ENCODE results near the gene SGTA.
"Not testable (repeated sequence)": the region's sequence is repeated elsewhere in the genome, so short reads cannot be mapped to it uniquely, and the experiment has no call there.

Gene SGTA

GRCh38 chr19:2820112-2820702, 37.1 kb upstream of the SGTA start:
- Histone ChIP-seq H3K9me3 (ENCODE audit: control extremely low read depth in 1 of 5, control insufficient read depth in 4 of 5, insufficient read depth in 2 of 5, low read depth in 1 of 5, low read length in 4 of 5) (peaks cover 0 to 15% (median 7%) of the 10 kb centered on the region in 5 experiments), H3K27me3 (replicated peaks in 2 of 5; ENCODE audit: control insufficient read depth in 4 of 5, insufficient read depth in 5 of 5, low read length in 4 of 5) (no peaks in the 10 kb centered on the region), H3K36me3 (ENCODE audit: control insufficient read depth in 4 of 4, insufficient read depth in 4 of 4, low read length in 3 of 4) (peaks cover 5 to 19% (median 16%) of the 10 kb centered on the region in 4 experiments), H3K4me3 (ENCODE audit: control insufficient read depth in 1 of 7, extremely low read depth in 1 of 7, insufficient read depth in 4 of 7, low read depth in 2 of 7, low read length in 6 of 7) (peak overlapping the region; percentile 77 to 90 (median 80)), H3K4me1 (ENCODE audit: control extremely low read depth in 1 of 4, control insufficient read depth in 4 of 4, insufficient read depth in 4 of 4, low read length in 3 of 4) (peaks cover 0 to 8% (median 4%) of the 10 kb centered on the region in 4 experiments), H3K27ac (ENCODE audit: insufficient read depth in 1 of 2, low read depth in 1 of 2, low read length in 2 of 2, poor library complexity in 1 of 2, severe bottlenecking in 2 of 2) (peak overlapping the region; percentile 50 to 74)
- ChIA-PET POLR2A (no interaction called here), CTCF (interaction anchor here (1.0 to 2.7 kb wide), 5 partner anchors 13 to 42 kb away, joined by 3 to 7 read pairs (median 5); partner anchors contain the start of gene ZNF555)
- WGBS (ENCODE audit: insufficient coverage) = 4% methylated on average over 36 of the region's 36 CpGs
- peak; percentile 24 to 56 (median 51) for DNase-seq

GRCh38 chr19:2819540-2820111, 36.6 kb upstream of the SGTA start, which contains the start of gene ZNF554:
Gene ZNF554, plus strand, starts transcription at chr19:2819868. Its CDS starts 204 bp downstream, at chr19:2820072.
- WGBS (ENCODE audit: insufficient coverage) = 0% methylated on average over 59 of the region's 64 CpGs
- ChIA-PET POLR2A (no interaction called here), CTCF (interaction anchor here (1.0 to 2.7 kb wide), 6 partner anchors 13 to 94 kb away, joined by 3 to 7 read pairs (median 4); partner anchors contain the start of gene ZNF555)
- Histone ChIP-seq H3K27ac (ENCODE audit: insufficient read depth in 1 of 2, low read depth in 1 of 2, low read length in 2 of 2, poor library complexity in 1 of 2, severe bottlenecking in 2 of 2) (peak within 1 kb of the TSS; percentile 50 to 74), H3K4me3 (ENCODE audit: control insufficient read depth in 1 of 7, extremely low read depth in 1 of 7, insufficient read depth in 4 of 7, low read depth in 2 of 7, low read length in 6 of 7) (peak within 1 kb of the TSS; percentile 77 to 90 (median 80)), H3K27me3 (replicated peaks in 2 of 5; ENCODE audit: control insufficient read depth in 4 of 5, insufficient read depth in 5 of 5, low read length in 4 of 5) (no peaks in the 10 kb centered on the region), H3K4me1 (ENCODE audit: control extremely low read depth in 1 of 4, control insufficient read depth in 4 of 4, insufficient read depth in 4 of 4, low read length in 3 of 4) (peaks cover 0 to 8% (median 4%) of the 10 kb centered on the region in 4 experiments), H3K9me3 (ENCODE audit: control extremely low read depth in 1 of 5, control insufficient read depth in 4 of 5, insufficient read depth in 2 of 5, low read depth in 1 of 5, low read length in 4 of 5) (peaks cover 0 to 15% (median 6%) of the 10 kb centered on the region in 5 experiments), H3K36me3 (ENCODE audit: control insufficient read depth in 4 of 4, insufficient read depth in 4 of 4, low read length in 3 of 4) (peaks cover 5 to 19% (median 17%) of the 10 kb centered on the region in 4 experiments)
- DNase-seq = peak; percentile 97 to 99 (median 98)

DNA sequence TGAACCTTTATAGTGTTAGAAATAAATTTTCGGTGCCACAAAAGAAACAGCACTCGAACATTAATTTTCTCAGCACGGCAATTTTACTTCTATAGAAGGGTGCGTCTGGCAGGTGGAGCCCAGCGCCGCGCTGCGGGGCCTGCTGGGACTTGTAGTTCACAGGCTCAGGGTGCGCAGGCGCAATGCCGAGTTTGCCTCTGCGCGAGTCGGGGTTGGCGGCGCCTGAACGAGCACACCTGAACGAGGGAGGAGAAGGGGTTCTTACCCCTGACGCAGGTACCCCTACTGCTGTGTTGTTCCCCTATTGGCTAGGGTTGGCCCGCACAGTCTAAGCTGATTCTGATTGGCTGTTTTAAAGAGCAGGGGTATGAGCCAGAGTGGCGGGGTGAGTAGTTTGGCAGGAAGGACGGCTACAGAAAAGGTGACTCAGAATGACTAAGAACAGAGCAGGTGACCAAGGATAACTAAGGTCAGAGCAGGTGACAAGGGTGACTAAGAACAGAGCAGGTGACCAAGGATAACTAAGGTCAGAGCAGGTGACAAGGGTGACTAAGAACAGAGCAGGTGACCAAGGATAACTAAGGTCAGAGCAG, 34.3 kb upstream of the SGTA start:
- WGBS (ENCODE audit: insufficient coverage) = 82% methylated on average over 11 of the region's 22 CpGs
- H3K4me1 ChIP-seq (ENCODE audit: control extremely low read depth in 1 of 4, control insufficient read depth in 4 of 4, insufficient read depth in 4 of 4, low read length in 3 of 4); H3K9me3 ChIP-seq (ENCODE audit: control extremely low read depth in 1 of 5, control insufficient read depth in 4 of 5, insufficient read depth in 2 of 5, low read depth in 1 of 5, low read length in 4 of 5); POLR2A ChIA-PET; H3K27me3 ChIP-seq (replicated peaks in 2 of 5; ENCODE audit: control insufficient read depth in 4 of 5, insufficient read depth in 5 of 5, low read length in 4 of 5); H3K4me3 ChIP-seq (ENCODE audit: control insufficient read depth in 1 of 7, extremely low read depth in 1 of 7, insufficient read depth in 4 of 7, low read depth in 2 of 7, low read length in 6 of 7); H3K27ac ChIP-seq (ENCODE audit: insufficient read depth in 1 of 2, low read depth in 1 of 2, low read length in 2 of 2, poor library complexity in 1 of 2, severe bottlenecking in 2 of 2); CTCF ChIA-PET: not testable (repeated sequence)
- peaks cover 5 to 22% (median 15%) of the 10 kb centered on the region in 4 experiments for H3K36me3 ChIP-seq (ENCODE audit: control insufficient read depth in 4 of 4, insufficient read depth in 4 of 4, low read length in 3 of 4)
- DNase-seq = peak in 1 of 3 donors; percentile 32

DNA sequence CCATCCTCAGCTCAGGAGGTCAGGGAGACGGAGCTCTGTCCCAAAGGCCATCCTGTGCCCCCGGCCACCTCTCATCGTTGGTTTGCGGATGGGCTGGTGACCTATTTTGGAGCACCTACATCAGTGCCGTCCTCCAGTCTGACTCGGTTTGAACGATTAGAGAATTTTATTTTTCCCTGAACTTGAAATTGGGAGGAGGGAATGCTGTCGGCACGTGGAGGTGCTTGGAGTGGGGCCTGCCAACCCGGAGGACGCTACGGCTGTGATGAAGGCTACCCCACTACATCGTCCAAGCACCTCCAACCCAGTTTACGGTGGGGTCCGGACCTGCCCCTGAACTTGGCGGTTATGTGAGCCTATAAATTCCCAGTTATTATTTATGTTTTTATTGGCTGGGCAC, 33.6 kb upstream of the SGTA start:
- Histone ChIP-seq H3K9me3 (ENCODE audit: control extremely low read depth in 1 of 5, control insufficient read depth in 4 of 5, insufficient read depth in 2 of 5, low read depth in 1 of 5, low read length in 4 of 5) (no peaks in the 10 kb centered on the region), H3K4me3 (ENCODE audit: control insufficient read depth in 1 of 7, extremely low read depth in 1 of 7, insufficient read depth in 4 of 7, low read depth in 2 of 7, low read length in 6 of 7) (no peak overlapping the region), H3K36me3 (ENCODE audit: control insufficient read depth in 4 of 4, insufficient read depth in 4 of 4, low read length in 3 of 4) (peaks cover 7 to 29% (median 21%) of the 10 kb centered on the region in 4 experiments), H3K27ac (ENCODE audit: insufficient read depth in 1 of 2, low read depth in 1 of 2, low read length in 2 of 2, poor library complexity in 1 of 2, severe bottlenecking in 2 of 2) (no peak overlapping the region), H3K27me3 (replicated peaks in 2 of 5; ENCODE audit: control insufficient read depth in 4 of 5, insufficient read depth in 5 of 5, low read length in 4 of 5) (no peaks in the 10 kb centered on the region), H3K4me1 (ENCODE audit: control extremely low read depth in 1 of 4, control insufficient read depth in 4 of 4, insufficient read depth in 4 of 4, low read length in 3 of 4) (peaks cover 0 to 8% (median 4%) of the 10 kb centered on the region in 4 experiments)
- ChIA-PET CTCF (no interaction called here), POLR2A (no interaction called here)
- 98% methylated on average over 10 of the region's 16 CpGs for WGBS (ENCODE audit: insufficient coverage)
- no peak for DNase-seq

- no peaks in the 10 kb centered on the region for H3K9me3 ChIP-seq (ENCODE audit: control extremely low read depth in 1 of 5, control insufficient read depth in 4 of 5, insufficient read depth in 2 of 5, low read depth in 1 of 5, low read length in 4 of 5)
- POLR2A ChIA-PET = no interaction called here
- no peaks in the 10 kb centered on the region for H3K27me3 ChIP-seq (replicated peaks in 2 of 5; ENCODE audit: control insufficient read depth in 4 of 5, insufficient read depth in 5 of 5, low read length in 4 of 5)
- H3K4me3 ChIP-seq (ENCODE audit: control insufficient read depth in 1 of 7, extremely low read depth in 1 of 7, insufficient read depth in 4 of 7, low read depth in 2 of 7, low read length in 6 of 7) = no peak overlapping the region
- H3K4me1 ChIP-seq (ENCODE audit: control extremely low read depth in 1 of 4, control insufficient read depth in 4 of 4, insufficient read depth in 4 of 4, low read length in 3 of 4) = peaks cover 0 to 8% (median 4%) of the 10 kb centered on the region in 4 experiments
- 97% methylated on average over 14 of the region's 15 CpGs for WGBS (ENCODE audit: insufficient coverage)
- H3K36me3 ChIP-seq (ENCODE audit: control insufficient read depth in 4 of 4, insufficient read depth in 4 of 4, low read length in 3 of 4) = peaks cover 12 to 36% (median 26%) of the 10 kb centered on the region in 4 experiments
- CTCF ChIA-PET = no interaction called here
- DNase-seq = no peak
- no peak overlapping the region for H3K27ac ChIP-seq (ENCODE audit: insufficient read depth in 1 of 2, low read depth in 1 of 2, low read length in 2 of 2, poor library complexity in 1 of 2, severe bottlenecking in 2 of 2)
These were observed 32.9 kb upstream of the SGTA start for GRCh38 chr19:2815923-2816322.

GRCh38 chr19:2815191-2815614, 32.1 kb upstream of the SGTA start:
- H3K4me1 ChIP-seq (ENCODE audit: control extremely low read depth in 1 of 4, control insufficient read depth in 4 of 4, insufficient read depth in 4 of 4, low read length in 3 of 4) = peaks cover 0 to 2% (median 1%) of the 10 kb centered on the region in 4 experiments
- H3K36me3 ChIP-seq (ENCODE audit: control insufficient read depth in 4 of 4, insufficient read depth in 4 of 4, low read length in 3 of 4) = peaks cover 14 to 43% (median 30%) of the 10 kb centered on the region in 4 experiments
- H3K27me3 ChIP-seq (replicated peaks in 2 of 5; ENCODE audit: control insufficient read depth in 4 of 5, insufficient read depth in 5 of 5, low read length in 4 of 5) = no peaks in the 10 kb centered on the region
- 98% methylated on average over 11 of the region's 13 CpGs for WGBS (ENCODE audit: insufficient coverage)
- ChIA-PET CTCF (no interaction called here), POLR2A (no interaction called here)
- no peaks in the 10 kb centered on the region for H3K9me3 ChIP-seq (ENCODE audit: control extremely low read depth in 1 of 5, control insufficient read depth in 4 of 5, insufficient read depth in 2 of 5, low read depth in 1 of 5, low read length in 4 of 5)
- H3K27ac ChIP-seq (ENCODE audit: insufficient read depth in 1 of 2, low read depth in 1 of 2, low read length in 2 of 2, poor library complexity in 1 of 2, severe bottlenecking in 2 of 2) = no peak overlapping the region
- DNase-seq = no peak
- no peak overlapping the region for H3K4me3 ChIP-seq (ENCODE audit: control insufficient read depth in 1 of 7, extremely low read depth in 1 of 7, insufficient read depth in 4 of 7, low read depth in 2 of 7, low read length in 6 of 7)

- ChIA-PET CTCF (no interaction called here), POLR2A (no interaction called here)
- Histone ChIP-seq H3K27ac (ENCODE audit: insufficient read depth in 1 of 2, low read depth in 1 of 2, low read length in 2 of 2, poor library complexity in 1 of 2, severe bottlenecking in 2 of 2) (no peak overlapping the region), H3K4me1 (ENCODE audit: control extremely low read depth in 1 of 4, control insufficient read depth in 4 of 4, insufficient read depth in 4 of 4, low read length in 3 of 4) (no peaks in the 10 kb centered on the region), H3K9me3 (ENCODE audit: control extremely low read depth in 1 of 5, control insufficient read depth in 4 of 5, insufficient read depth in 2 of 5, low read depth in 1 of 5, low read length in 4 of 5) (no peaks in the 10 kb centered on the region), H3K27me3 (replicated peaks in 2 of 5; ENCODE audit: control insufficient read depth in 4 of 5, insufficient read depth in 5 of 5, low read length in 4 of 5) (no peaks in the 10 kb centered on the region), H3K36me3 (ENCODE audit: control insufficient read depth in 4 of 4, insufficient read depth in 4 of 4, low read length in 3 of 4) (peaks cover 14 to 51% (median 35%) of the 10 kb centered on the region in 4 experiments), H3K4me3 (ENCODE audit: control insufficient read depth in 1 of 7, extremely low read depth in 1 of 7, insufficient read depth in 4 of 7, low read depth in 2 of 7, low read length in 6 of 7) (no peak overlapping the region)
- 96% methylated on average over 11 of the region's 11 CpGs for WGBS (ENCODE audit: insufficient coverage)
- no peak for DNase-seq
These were observed 31.4 kb upstream of the SGTA start for GRCh38 chr19:2814426-2814825.

Measured in common myeloid progenitor, CD34-positive (primary cell).